ENCODE results near the gene ACADVL.

DNA sequence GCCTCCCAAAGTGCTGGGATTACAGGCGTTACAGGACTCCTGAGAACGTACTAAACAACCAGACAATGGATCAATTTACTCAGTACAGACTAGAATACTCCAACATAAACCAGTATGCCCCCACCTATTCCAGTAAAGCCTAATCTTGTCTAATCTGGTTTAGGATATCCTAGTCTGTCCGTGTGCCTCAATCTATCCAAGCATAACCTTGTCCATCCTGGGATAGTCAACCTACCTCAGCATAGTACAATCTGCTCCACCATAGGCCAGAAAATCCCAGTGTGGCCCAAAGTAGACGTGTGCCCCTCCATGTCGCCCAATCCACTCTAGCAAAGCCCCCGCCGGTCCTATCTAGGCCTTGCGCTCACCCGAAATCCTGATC is 14.0 kb downstream of the ACADVL start:
- TF ChIP-seq EZH2 (IDR thresholded peaks at IDR 0.05) (no peak), POLR2AphosphoS5 (IDR thresholded peaks at IDR 0.05; ENCODE audit: borderline replicate concordance, low read depth, low read length) (no peak), FOXP2 (optimal IDR thresholded peaks at IDR 0.05; ENCODE audit: control extremely low read depth, extremely low read length, insufficient read depth) (no peak)
